CD4-positive, alpha-beta T cell treated with Interleukin-4 for 1 hour (primary cell): Measurements from ENCODE around the gene PGS1.
"Not testable (repeated sequence)": the region's sequence is repeated elsewhere in the genome, so short reads cannot be mapped to it uniquely, and the experiment has no call there.

Experiments
- DNase-seq, 2 donors: peaks; one replicate each; pipeline ENCODE4 v3.0.0-alpha.2; 2020 to 2022

PGS1 gene

DNA sequence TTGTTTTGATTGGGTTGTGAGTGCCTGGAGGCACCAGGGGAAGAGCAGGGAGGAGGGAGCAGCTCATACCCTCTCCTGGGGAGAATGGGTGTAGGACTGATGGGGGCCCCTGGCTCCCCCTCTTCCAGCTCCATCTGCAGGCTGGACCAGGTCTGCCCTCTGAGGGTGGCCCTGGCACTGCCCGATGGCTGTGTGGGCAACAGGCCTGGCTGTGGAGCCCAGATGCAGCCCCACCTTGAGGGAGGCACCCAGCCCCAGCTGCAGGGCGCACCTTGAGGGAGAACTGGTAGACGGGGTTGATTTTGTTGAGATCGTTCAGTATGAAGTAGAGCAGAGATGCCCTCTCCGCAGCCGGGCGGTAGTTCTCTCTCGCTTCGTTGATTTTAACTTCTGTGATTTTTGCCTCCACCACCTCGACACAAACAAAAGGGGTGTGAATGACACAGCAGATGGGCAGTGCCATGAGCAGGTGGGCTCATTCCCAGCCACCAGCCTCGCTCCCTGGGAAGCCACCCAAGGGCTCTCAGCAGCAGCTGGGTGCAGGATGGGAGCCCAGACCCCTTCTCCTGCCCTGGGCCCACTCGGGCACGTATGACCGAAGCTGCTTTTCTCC, 71.6 kb downstream of the PGS1 start:
- DNase-seq = no peak

DNA sequence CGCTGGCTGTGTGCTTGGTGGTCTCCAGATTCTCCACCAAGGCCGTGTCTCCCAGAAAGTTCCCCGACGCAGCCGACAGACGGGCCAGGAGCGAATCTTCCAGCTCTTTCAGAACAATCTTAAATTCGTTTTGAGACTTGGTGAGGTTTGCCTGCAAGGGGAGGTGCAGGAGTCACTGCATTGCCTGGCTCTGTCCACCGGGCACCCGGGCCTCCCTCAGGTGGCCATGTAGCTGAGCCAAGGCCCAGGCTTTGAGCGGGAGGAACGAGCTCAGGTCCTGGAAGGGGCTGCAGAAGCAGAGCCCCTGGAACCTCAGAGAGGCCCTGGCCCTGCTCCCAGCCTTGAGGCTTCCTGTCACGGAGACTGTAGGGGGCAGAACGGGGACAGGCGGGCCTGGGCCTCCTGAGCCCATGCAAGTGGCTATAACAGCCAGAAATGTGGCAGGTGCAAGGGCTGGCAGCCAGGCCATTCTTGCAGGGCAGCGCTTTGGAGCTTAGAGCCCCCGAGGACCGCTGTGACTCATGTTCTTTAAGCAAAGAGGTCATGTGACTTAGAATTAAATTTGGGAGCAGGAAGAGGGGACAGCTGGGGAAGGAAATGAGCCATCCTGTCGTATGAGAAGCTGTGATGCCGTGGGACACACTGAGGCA, 72.4 kb downstream of the PGS1 start:
- DNase-seq = no peak

DNA sequence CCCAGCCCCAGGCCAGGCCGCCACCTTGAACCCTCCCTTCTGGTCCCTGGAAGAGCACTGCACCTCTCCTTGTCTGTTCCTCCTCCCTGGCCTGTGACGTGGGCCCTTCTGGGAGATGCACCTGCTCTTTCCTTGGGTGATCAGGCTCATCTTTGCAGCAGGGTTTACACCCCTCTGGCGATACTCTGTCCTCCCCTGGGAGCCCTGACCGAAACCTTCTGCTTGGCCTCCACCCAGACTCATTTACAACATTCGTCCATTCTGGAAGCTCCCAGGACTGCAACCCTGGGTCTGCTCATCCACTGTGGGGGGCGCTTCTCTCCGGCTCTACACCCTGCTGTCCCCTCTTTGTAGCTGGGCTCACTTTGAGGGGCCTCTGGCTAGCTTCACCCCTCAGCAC, 73.3 kb downstream of the PGS1 start:
- no peak for DNase-seq

DNA sequence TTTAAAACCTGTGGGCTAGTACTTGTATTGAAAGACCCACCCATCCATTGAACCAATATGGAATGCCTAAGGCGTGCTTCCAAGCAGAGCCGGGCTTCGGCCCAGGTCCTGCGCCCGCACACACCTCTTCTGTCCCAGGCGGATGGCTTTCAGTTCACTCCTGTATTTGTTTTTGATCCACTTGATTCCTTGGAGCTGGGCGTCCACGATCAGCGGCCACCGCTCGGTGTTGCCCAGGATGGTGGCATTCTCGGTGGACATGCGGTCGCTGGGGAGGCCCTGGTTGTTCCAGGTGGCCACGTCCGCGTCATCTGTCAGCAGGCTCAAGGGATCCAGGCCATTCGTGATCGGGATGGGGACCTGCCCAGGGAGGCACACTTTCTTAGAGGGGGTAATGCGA, 75.9 kb downstream of the PGS1 start:
- DNase-seq = no peak

DNA sequence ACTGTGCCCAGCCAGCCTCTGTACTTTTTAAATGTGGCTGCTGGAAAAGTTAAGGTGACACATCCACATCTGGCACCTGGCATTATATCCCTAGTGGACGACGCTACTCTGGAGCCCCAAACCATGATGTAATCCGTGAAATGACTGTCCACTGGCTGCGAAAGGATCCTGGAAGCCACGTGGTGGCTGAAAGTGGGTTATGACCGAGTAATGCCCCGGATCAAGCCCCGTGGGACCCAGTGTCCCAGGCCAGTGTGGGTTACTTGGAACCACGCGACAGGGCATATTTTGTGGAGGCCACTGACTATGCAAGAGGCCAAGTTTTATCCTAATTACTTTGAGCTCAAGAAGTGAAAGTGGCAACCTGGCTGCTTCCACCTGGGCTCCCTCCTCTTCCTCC, 79.6 kb downstream of the PGS1 start:
- DNase-seq = no peak

DNA sequence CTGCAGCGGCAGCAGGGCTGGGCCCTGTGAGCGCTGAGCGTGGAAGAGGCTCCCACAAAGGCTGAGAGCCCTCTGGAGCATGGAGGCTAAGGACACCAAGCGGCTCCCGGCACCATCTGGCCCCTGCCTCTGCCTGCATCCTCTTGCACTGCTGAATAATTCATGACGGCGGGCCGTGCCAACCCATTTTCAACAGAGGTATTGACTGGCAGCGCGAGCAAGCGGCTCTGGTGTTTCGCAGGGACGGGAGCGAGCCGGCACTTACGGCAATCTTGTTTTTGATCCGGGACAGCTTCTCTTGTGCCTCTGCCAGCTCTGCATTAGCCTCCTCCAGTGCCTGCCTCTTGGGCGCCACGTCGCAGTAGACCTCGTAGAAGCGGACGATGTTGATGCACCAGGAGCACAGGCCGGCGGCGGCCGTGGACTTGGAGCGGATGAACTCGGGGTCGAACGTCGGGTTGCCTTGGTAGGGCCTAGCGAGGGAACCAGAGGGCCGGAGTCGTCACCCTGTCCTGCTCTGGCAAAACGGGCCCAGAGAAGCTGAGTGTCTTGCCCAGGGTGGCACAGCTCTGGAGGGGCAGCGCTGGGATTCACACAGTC, 80.4 kb downstream of the PGS1 start:
- DNase-seq = no peak

GRCh38 chr17:78459696-78460095, 81.2 kb downstream of the PGS1 start:
- DNase-seq = no peak

DNA sequence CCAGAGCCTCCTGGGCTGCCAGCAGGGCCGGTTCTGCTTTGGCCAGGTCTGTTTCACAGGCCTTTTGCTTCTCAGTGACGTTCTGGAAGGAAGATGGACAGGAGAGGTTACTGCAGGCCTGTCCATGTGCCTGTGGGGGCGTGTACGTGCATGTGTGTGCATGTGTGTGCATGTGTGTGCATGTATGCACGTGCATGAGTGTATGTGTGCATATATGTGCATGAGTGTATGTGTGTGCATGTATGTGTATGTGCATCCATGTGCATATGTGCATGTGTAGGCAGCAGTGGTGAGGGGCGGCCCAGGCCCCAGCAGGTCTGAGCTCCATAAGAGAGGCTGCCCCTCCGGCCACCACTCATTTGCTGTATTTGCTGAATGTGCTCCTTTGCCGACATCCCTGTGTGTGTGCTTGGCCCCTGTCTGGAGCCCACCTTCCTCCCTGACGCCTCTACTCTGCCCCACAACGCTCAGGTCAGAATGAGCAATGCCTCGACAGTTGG, 81.8 kb downstream of the PGS1 start:
- DNase-seq = no peak

DNA sequence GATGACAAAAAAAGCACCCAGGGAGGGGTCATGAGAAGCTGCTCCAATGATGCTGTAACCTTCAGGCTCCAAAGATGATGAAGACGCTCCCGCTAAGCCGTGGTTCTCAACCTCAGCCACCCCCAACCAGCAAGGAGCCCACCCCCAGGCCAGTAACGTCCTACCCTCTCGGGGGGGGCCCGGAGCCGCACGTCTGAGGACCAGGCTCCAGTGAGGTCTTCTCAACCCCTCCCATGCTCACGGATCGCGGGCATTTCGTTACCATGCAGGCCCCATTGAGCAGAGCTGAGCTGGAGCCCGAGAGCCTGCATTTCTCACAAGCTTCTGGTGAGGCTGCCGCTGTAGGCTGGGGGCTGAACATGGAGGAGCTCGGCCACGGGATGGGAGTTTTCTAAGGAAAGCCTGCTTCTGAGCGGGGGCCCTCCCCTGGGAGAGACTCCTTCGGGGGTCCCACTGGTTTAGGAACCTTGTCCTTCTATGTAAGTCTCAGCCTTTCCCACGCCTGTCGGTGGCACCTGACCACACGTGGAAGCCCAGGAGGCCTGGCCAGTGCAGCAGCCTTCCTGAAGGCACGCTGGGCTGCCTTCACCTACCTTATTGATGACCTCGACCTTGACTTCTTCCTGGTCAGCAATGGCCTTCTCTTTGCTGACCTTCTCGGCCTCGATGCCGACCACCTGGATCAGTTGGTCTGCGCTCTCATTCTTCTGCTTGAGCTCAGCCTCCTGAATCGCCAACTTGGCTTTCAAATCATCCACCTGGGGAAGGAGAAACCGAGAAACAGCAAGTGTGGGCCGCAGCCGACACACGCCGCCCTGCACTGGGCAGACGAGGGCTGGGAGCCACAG, 82.7 kb downstream of the PGS1 start:
- DNase-seq = no peak

DNA sequence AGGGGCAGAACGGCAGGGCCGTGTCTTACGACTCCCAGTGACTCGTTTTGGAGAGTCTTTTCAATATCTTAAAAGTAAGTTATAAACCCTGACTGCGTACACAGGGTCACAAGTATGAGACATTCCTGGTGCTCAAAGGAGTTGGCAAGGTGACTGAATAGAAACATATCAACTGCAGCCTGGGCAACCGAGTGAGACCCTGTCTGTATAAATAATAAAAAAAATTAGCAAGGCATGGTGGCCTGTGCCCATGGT, 83.3 kb downstream of the PGS1 start:
- no peak for DNase-seq

DNA sequence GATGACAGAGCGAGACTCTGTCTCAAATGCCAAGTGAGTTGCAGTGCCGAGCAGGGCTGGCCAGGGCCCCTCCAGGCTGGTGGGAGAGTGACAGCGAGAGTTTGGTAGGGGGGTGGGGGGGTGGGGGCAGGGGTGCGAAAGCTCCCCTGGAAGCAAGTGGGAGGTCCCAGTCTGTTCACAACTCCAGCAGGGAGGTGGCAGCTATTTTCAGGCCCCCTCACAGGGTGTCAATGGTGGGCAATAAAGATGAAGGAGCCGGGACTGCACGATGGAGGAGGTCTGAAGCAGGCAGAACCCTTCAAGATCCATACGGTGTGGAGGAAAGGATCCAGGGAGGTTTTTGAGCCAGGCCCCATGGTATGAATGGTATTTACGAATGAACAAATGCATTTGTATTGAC, 83.7 kb downstream of the PGS1 start:
- no peak for DNase-seq

GRCh38 chr17:78466109-78466785, 87.8 kb downstream of the PGS1 start:
- DNase-seq = not testable (repeated sequence)

DNA sequence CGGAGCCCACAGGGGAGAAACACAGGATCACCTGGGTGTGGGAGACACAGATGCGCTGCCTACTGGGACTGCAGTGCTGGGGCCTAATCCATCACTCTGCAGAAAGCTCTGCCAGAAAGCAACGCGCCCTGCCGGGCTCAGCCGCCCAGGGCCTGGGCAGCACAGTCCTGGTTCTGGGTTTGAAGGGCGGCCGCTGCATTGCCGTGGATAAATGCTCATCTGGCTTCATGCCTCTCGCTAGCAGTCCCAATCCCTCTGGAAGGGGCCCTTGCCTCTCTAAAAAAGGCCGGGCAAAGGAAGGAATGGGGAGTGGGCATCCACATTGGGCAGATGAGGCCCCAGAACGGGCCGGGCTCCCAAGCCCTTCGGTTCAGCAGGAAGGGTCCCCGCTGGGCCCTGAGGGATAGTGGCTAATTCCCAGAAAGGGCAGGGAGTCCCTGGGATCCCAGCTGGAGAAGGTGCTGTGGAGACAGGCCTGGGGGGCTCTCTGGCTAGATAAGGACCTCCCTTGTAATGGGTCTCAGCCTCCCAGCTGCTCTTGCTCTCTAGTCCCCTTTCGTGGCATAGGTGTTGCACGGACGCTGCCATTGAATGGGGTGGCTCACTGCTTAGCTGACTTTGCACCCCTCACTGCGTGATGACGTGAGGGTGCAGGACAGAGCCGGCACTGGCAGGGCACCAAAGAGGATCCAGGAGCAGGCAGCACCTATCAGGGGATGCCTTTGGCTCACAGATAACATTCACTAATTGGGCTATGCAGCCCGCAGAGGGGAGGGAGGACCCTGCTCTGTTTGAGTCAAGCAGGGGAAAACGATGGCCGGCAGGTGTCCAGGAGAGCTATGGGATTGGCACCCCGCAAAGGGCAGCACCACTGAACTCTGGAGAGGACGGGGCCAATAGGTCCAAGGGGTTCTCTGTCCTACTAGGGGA, 88.6 kb downstream of the PGS1 start:
- DNase-seq = no peak

DNA sequence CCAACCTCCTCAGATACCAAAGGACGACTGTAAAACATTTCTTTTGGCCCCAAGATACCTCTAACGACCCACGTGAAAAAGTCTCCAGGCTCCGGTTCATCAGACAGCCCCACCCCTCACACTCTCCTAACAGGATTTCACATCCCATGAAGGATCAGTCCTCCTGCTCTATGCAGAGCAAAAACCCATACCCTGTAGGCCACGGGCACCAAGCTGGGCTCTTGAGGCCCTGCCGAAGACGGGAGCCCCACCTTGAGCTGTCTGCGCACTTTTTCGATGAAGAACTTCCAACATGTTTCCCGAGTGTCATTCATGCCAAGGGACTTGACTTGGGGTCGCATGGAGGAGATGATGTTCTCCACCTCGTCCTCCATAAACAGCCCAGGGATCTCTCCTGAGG, 89.9 kb downstream of the PGS1 start:
- DNase-seq = no peak

DNA sequence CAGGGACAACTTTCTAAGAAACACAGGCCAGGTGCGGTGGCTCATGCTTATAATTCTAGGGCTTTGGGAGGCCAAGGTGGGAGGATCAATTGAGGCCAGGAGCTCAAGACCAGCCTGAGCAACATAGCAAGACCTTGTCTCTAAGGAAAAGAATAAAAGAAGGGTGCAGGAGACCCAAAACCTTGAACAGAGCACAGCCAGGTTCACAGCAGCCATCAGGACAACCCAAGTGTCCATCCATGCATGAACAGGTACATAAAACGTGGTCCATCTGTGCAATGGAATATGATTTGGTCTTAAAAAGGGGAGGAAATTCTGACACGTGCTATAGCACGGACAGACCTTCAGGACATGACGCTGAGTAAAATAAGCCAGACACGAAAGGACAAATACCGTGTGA, 91.0 kb downstream of the PGS1 start:
- DNase-seq = no peak

DNA sequence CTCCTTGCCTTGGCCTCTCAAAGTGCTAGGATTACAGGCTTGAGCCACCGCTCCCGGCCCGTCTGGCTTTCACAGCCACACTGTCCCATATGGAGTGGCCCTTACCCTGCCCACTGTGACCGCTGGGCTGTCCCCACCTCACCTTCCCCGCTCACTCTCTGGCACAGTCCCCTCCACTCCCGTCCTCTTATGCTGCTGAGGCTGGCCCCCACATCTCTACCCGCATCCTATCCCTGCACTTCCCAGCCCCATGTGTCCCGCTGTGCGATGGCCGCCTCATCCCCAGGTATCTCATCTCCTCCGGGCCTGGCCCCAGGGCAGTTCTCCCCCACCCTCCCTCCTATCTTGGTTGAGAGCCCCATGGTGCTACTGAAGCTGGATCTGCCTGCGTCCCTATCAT, 93.2 kb downstream of the PGS1 start:
- no peak for DNase-seq

DNA sequence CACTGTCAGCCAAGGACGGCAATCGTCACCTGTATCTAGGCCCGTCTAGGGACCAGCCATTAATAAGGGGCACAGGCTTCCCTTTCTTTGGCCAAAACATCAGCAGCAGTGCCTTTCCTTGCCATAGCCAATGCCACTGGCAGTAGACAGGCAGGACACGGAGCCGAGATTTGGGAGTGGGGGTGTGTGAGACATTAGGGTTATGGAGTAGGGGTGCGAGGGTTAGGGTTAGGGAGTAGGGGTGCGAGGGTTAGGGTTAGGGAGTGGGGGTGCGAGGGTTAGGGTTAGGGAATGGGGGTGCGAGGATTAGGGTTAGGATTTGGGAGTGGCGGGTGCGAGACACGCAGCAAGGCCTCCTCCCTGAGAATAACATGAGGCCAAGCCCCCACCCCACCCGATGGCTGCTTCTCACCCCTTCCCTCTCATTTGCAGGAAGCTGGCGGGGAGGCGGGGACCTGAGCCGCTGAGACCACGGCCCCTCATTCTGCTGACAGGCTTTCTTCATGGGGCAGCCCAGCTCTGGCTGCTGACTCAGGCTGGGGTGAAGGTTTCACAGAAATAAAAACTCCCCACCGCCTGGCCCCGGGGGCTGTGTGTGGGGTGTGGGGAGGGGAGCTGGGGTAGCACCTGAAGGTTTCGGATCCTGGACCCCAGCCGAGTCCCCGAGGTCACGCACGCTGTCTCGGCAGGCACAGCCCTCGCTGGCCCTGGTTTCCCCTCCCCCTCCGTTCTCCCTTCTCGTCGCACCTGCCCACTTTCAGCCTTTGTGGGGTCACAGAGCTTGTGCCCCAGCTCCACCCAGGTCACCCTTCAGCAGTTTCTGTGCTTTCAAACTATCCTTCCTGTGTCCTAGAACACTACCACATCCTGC, 93.8 kb downstream of the PGS1 start:
- DNase-seq = no peak

- DNase-seq = no peak
Observed at GRCh38 chr17:78473951-78474613, 95.6 kb downstream of the PGS1 start.
